Heart right ventricle (tissue), 16 donors: Measurements from ENCODE around the gene TMEM170B. TPM values are rescaled to one million over a fixed set of nuclear protein-coding genes. Genes with fewer than 3 reads are reported as not detected.

ENCODE experiments used
- ATAC-seq, 8 donors: fragments of 200-7000 bp; cut with Tn5 transposase; one replicate each; pipeline ENCODE4 v1.9.1; 2020; ENCODE audit warnings: mild to moderate bottlenecking in 8 of 8, moderate library complexity in 8 of 8, moderate number of reproducible peaks in 1 of 8
- DNase-seq, 2 donors: peaks; one replicate each; pipeline ENCODE4 v3.0.0-alpha.2; 2020
- H3K27ac ChIP-seq, 10 donors: fragments of 200-600 bp; sonication (generic) in 2 of 10; one replicate each; pipeline versions ENCODE4 v1.5.0 to v1.8.0; 2020 to 2022; ENCODE audit warnings: mild to moderate bottlenecking in 3 of 10
- H3K27me3 ChIP-seq, 7 donors: fragments of 200-600 bp; one replicate each; pipeline ENCODE4 v1.8.0; 2021 to 2022; ENCODE audit warnings: mild to moderate bottlenecking in 2 of 7
- H3K36me3 ChIP-seq, 9 donors: fragments of 200-600 bp; sonication (generic) in 1 of 9; one replicate each; pipeline versions ENCODE4 v1.5.0 to v1.8.0; 2020 to 2022; ENCODE audit warnings: mild to moderate bottlenecking in 2 of 9
- H3K4me1 ChIP-seq, 9 donors: fragments of 200-600 bp; sonication (generic) in 1 of 9; one replicate each; pipeline versions ENCODE4 v1.5.0 to v1.8.0; 2020 to 2022; ENCODE audit warnings: mild to moderate bottlenecking in 4 of 9
- H3K4me3 ChIP-seq, 10 donors: fragments of 200-600 bp; sonication (generic) in 2 of 10; one replicate each; pipeline versions ENCODE4 v1.5.0 to v1.8.0; 2020 to 2022; ENCODE audit warnings: mild to moderate bottlenecking in 7 of 10, moderate library complexity in 2 of 10
- H3K9me3 ChIP-seq, 11 donors: fragments of 200-600 bp in 10 of 11; sonication (generic) in 2 of 11; one replicate each; pipeline versions ENCODE4 v1.5.0 to v1.8.0; 2013 to 2022; ENCODE audit warnings: mild to moderate bottlenecking in 2 of 11, control low read depth in 1 of 11, moderate library complexity in 1 of 11
- WGBS, 2 donors: extraction: QIAGEN DNeasy Blood & Tissue Kit; methylation state at CpG; one replicate each; pipeline ENCODE4 v1.1.7; 2013; ENCODE audit warnings: inconsistent platforms in 1 of 2; 5-methylcytosine and 5-hydroxymethylcytosine counted together
- intact Hi-C, 10 donors: fragments of 100-400 bp; cut with DNase I; formaldehyde crosslinking; loops; one replicate each; pipeline versions ENCODE4 v1.11.1 to v1.14.2; 2022
- polyA plus RNA-seq, 2 donors: library from polyadenylated mRNA; stranded (reverse); fragments of 200-250 nt; gene quantifications; one replicate each; pipeline ENCODE4 v1.2.3, GENCODE V29; 2013
- total RNA-seq, 10 donors: library from RNA; stranded (reverse); fragmentation: NEBNext Ultra II Directional in 3 of 10; extraction: Animal tissue kit (Norgen Biotek cat#: 25700) in 3 of 10; gene quantifications; one replicate each; pipeline versions ENCODE4 v1.2.1 to v1.2.4, GENCODE V29; 2021 to 2023
- TF ChIP-seq, protein P1 (sequence below), 9 donors: fragments of 200-600 bp; sonication (generic) in 2 of 9; IDR thresholded peaks; one replicate each; pipeline versions ENCODE4 v1.5.0 to v1.8.0; 2021 to 2022; ENCODE audit warnings: antibody characterized with exemption in 9 of 9, mild to moderate bottlenecking in 5 of 9, moderate library complexity in 1 of 9
- donor health status: Arrhythmogenic right ventricular cardiomyopathy.
- donor health status: ischemic (EF 13 %, LVEDD 7.1; RV severe dilation, severe dysfunction).
- donor health status: healthy with polysubstance abuse.
- donor health status: DM: no; HTN: yes; CAD: no.
- donor health status: DM: no; HTN: no; CAD: no.
- donor health status: ischemic (EF 25% LVEDD 6.9; RV normal size, moderate dysfunction).
- donor health status: ischemic (EF 25% LVEDD 5.7; RV mildly dilated, moderate dysfunction).
- donor health status: healthy.
- donor health status: DM: yes; HTN: yes; CAD: no.
- donor health status: Ischemic cardiomyopathy.
- donor health status: ischemic (EF 35%, LVEDD 5.7; RV mildly dilated, moderate dysfunction).
- donor health status: nonischemic (EF 11% LVEDD 7.7; RV severe dilation, severe dysfunction).
- donor health status: DM: yes; HTN: yes; CAD: no.
- donor health status: PGD.
- donor health status: ischemic (EF 29% LVEDD 5.4; RV normal size, mild dysfunction).
- donor health status: nonischemic (EF 23%, LVEDD 6.1; RV moderate dilation, normal function).

TMEM170B gene
- total and polyA plus RNA-seq, 12 donors = 1.3 to 5.3 (median 4.1) TPM

- intact Hi-C loops = no loop called here
- TF ChIP-seq, protein P1, sequence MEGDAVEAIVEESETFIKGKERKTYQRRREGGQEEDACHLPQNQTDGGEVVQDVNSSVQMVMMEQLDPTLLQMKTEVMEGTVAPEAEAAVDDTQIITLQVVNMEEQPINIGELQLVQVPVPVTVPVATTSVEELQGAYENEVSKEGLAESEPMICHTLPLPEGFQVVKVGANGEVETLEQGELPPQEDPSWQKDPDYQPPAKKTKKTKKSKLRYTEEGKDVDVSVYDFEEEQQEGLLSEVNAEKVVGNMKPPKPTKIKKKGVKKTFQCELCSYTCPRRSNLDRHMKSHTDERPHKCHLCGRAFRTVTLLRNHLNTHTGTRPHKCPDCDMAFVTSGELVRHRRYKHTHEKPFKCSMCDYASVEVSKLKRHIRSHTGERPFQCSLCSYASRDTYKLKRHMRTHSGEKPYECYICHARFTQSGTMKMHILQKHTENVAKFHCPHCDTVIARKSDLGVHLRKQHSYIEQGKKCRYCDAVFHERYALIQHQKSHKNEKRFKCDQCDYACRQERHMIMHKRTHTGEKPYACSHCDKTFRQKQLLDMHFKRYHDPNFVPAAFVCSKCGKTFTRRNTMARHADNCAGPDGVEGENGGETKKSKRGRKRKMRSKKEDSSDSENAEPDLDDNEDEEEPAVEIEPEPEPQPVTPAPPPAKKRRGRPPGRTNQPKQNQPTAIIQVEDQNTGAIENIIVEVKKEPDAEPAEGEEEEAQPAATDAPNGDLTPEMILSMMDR (IDR thresholded peaks at IDR 0.05) = no peak
- no peak overlapping the region for H3K4me3 ChIP-seq
- no peak overlapping the region for H3K27ac ChIP-seq
- 93 to 96% methylated on average over 2 of the region's 2 CpGs for WGBS, 2 donors
- no peak for DNase-seq
- H3K4me1 ChIP-seq = no peaks in the 10 kb centered on the region
- ATAC-seq = no peak
- H3K36me3 ChIP-seq = no peaks in the 10 kb centered on the region
- H3K27me3 ChIP-seq = no peaks in the 10 kb centered on the region
- H3K9me3 ChIP-seq = no peaks in the 10 kb centered on the region
These were observed 85.7 kb downstream of the TMEM170B start for GRCh38 chr6:11623272-11623671.

GRCh38 chr6:11625302-11625701 is 87.8 kb downstream of the TMEM170B start:
- ATAC-seq = no peak
- Histone ChIP-seq H3K27ac (no peak overlapping the region), H3K4me3 (no peak overlapping the region), H3K27me3 (no peaks in the 10 kb centered on the region), H3K4me1 (no peaks in the 10 kb centered on the region), H3K9me3 (no peaks in the 10 kb centered on the region), H3K36me3 (no peaks in the 10 kb centered on the region)
- intact Hi-C loops = no loop called here
- no peak for DNase-seq
- TF ChIP-seq, protein P1 (IDR thresholded peaks at IDR 0.05) = no peak
- 76 to 84% methylated on average over 8 of the region's 8 CpGs for WGBS, 2 donors

- Histone ChIP-seq H3K4me3 (no peak overlapping the region), H3K27ac (no peak overlapping the region), H3K9me3 (no peaks in the 10 kb centered on the region), H3K4me1 (no peaks in the 10 kb centered on the region), H3K36me3 (no peaks in the 10 kb centered on the region), H3K27me3 (no peaks in the 10 kb centered on the region)
- ATAC-seq = no peak
- intact Hi-C loops = no loop called here
- DNase-seq = no peak
- TF ChIP-seq, protein P1 (IDR thresholded peaks at IDR 0.05) = no peak
- 93 to 96% methylated on average over 8 of the region's 8 CpGs for WGBS, 2 donors
These were observed 88.8 kb downstream of the TMEM170B start for GRCh38 chr6:11626356-11626755.

GRCh38 chr6:11628562-11628961 is 91.0 kb downstream of the TMEM170B start:
- ATAC-seq = no peak

More at GRCh38 chr6:11628562-11628961, 91.0 kb downstream of the TMEM170B start:
- Histone ChIP-seq H3K9me3 (no peaks in the 10 kb centered on the region), H3K27me3 (no peaks in the 10 kb centered on the region), H3K36me3 (no peaks in the 10 kb centered on the region), H3K4me3 (no peak overlapping the region), H3K4me1 (peaks cover 0 to 6% (median 0%) of the 10 kb centered on the region in 9 donors), H3K27ac (no peak overlapping the region)
- DNase-seq = no peak
- TF ChIP-seq, protein P1 (IDR thresholded peaks at IDR 0.05) = no peak
- intact Hi-C loops = no loop called here
